ENCODE data around the gene HSPA1A. TPM values are rescaled to one million over a fixed set of nuclear protein-coding genes. Genes with fewer than 3 reads are reported as not detected.

Gene HSPA1A
- total RNA-seq, result 10 to 100 TPM; 89.8 to 92.7 TPM

DNA sequence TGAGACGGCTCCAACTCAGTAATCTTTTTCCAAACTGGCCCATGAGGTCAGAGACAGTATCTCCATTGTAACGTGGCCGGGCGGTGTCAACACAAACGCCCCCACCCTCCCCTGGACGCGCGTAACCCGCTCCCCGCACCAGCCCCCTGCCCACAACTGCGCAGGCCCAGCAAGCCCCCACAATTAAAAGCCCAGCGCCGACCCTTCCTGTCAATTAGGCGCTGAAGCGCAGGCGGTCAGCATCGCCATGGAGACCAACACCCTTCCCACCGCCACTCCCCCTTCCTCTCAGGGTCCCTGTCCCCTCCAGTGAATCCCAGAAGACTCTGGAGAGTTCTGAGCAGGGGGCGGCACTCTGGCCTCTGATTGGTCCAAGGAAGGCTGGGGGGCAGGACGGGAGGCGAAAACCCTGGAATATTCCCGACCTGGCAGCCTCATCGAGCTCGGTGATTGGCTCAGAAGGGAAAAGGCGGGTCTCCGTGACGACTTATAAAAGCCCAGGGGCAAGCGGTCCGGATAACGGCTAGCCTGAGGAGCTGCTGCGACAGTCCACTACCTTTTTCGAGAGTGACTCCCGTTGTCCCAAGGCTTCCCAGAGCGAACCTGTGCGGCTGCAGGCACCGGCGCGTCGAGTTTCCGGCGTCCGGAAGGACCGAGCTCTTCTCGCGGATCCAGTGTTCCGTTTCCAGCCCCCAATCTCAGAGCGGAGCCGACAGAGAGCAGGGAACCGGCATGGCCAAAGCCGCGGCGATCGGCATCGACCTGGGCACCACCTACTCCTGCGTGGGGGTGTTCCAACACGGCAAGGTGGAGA lies at the start of gene HSPA1A, which contains the start of gene HSPA1L:
Gene HSPA1A (plus strand): TSS at position 519 of the 814 bp plus-strand sequence. CDS start 214 bp downstream, at position 733.
Gene HSPA1L (minus strand): TSS at position 259 of the 814 bp plus-strand sequence. CDS start 3,311 bp downstream, outside the sequence.
- Mint-ChIP-seq H3K4me1 (peaks cover 50% of the 10 kb centered on the region), H3K27me3 (no peaks in the 10 kb centered on the region)
- CTCF ChIA-PET, result interaction anchor here (0.6 to 1.9 kb wide), 7 partner anchors 9 to 85 kb away, joined by 3 to 9 read pairs (median 3); partner anchors contain the start of gene LSM2

DNA sequence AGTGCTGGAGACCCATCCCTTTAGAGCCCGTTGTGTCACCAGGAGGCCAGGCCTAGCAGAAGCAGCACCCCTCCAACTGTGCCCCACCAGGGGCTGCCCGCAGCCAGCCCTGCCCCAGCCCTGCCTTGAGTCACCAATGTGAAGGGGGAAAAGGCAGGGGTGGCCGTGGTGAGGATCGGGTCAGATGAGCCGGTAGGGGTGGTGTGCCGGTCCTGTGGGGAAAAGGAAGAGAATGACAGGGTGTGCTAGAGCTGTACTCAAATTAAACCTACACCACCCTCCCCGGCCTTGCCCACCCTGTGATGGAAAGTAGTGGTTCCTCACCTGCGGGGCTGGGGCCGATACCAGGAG lies 49.8 kb upstream of the HSPA1A start:
- ChIA-PET POLR2A (no interaction called here), CTCF (interaction anchor here (1.3 kb wide), 1 partner anchor 9 kb away, joined by 7 read pairs; no protein-coding TSS in a partner anchor)
- no peak overlapping the region for H3K27ac Mint-ChIP-seq
- H3K9me3 Mint-ChIP-seq, result no peaks in the 10 kb centered on the region
- H3K36me3 Mint-ChIP-seq (ENCODE audit: low read depth), result peaks cover 11% of the 10 kb centered on the region
- DNase-seq, result no peak
- H3K4me3 Mint-ChIP-seq, result no peak overlapping the region
- H3K4me1 Mint-ChIP-seq, result peaks cover 33% of the 10 kb centered on the region
- H3K27me3 Mint-ChIP-seq, result no peaks in the 10 kb centered on the region

More for the DNA sequence above, at the start of gene HSPA1A, which contains the start of gene HSPA1L:
- DNase-seq, result peak; percentile 71
- Mint-ChIP-seq H3K9me3 (no peaks in the 10 kb centered on the region), H3K36me3 (ENCODE audit: low read depth) (peaks cover 22% of the 10 kb centered on the region), H3K27ac (peak within 1 kb of the TSS; percentile 92), H3K4me3 (peak within 1 kb of the TSS; percentile 93)
- POLR2A ChIA-PET, result interaction anchor here (0.5 to 1.2 kb wide), 4 partner anchors 8 to 103 kb away, joined by 3 to 5 read pairs (median 4); partner anchors contain the start of genes LSM2 and VARS1

DNA sequence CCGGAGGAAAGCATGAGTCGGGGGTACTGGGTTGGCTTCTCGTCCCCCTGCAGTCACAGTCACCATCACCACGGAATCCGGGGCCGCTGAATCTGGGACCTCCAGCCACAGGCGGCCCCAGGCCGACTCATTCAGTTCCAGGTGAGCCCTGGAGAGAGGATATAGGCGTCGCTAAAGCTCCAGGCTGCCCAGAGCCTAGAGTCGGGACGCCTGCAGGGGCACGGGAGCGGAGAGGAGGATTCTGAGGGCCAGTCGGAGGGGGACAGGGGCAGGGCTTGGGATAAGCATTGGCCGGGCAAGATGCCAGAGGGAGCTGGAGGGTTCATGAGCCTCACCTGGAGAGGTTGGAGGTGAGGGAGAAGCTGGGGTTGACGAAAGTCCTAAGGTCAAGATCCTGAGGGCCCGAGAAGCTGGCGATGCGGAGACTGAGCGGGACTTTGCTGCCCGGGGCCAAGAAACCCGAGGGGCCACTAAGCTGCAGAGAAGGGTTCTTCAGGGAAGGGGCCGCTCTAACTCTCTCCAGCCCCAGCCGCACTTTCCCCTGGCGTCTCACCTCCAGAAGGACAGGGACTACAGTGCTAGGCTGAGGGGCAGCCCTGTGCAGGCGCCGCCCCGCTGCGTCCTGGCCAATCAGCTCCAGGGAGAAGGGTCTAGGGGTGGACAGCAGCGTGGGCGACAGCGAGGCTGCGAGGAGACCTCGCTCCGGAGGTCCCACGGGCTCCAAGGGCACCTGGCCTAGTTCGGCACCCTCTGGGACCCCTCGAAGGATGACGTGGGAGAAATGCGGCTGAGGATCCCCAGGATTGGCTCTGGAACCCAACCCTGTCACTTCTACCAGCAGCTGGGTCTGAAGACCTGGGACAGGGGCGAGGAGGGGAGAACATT lies 49.2 kb upstream of the HSPA1A start:
- no peak overlapping the region for H3K4me3 Mint-ChIP-seq
- no peak for DNase-seq
- peak overlapping the region; percentile 13 for H3K27ac Mint-ChIP-seq
- no peaks in the 10 kb centered on the region for H3K9me3 Mint-ChIP-seq
- ChIA-PET POLR2A (no interaction called here), CTCF (interaction anchor here (0.7 to 1.3 kb wide), 2 partner anchors 9 to 45 kb away, joined by 3 to 7 read pairs; no protein-coding TSS in a partner anchor)
- no peaks in the 10 kb centered on the region for H3K27me3 Mint-ChIP-seq
- peaks cover 11% of the 10 kb centered on the region for H3K36me3 Mint-ChIP-seq (ENCODE audit: low read depth)
- H3K4me1 Mint-ChIP-seq, result peaks cover 39% of the 10 kb centered on the region

DNA sequence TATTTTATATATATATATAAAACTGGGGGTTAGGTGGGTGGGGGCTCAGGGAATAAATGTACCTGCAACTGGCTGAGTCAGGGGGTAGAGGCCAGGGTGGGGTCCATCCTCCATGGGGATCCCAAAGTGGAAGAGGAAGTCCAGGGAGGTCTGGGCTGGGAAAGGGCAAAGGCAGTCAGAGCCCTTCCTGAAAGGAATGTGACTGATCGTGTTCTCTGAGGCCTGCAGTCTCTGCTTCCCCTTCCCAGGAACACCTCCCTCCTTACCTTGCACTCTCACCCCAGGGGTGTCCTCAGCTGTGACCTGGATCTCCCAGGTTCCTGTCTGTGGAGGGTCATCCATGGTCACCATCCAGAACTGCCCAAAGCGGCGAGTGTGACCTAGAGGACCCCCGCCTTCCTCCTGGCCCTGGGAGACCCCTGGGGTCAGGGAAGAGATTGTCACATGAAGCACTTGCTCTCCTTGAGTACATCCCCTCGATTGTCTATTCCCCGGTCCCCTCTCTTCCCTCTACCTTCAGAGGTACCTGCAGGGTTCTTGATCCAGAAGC lies 48.2 kb upstream of the HSPA1A start:
- Mint-ChIP-seq H3K27ac (no peak overlapping the region), H3K36me3 (ENCODE audit: low read depth) (peaks cover 8% of the 10 kb centered on the region), H3K27me3 (no peaks in the 10 kb centered on the region), H3K4me1 (peaks cover 46% of the 10 kb centered on the region), H3K4me3 (no peak overlapping the region), H3K9me3 (no peaks in the 10 kb centered on the region)
- CTCF ChIA-PET, result interaction anchor here (0.5 kb wide), 1 partner anchor 11 kb away, joined by 4 read pairs; no protein-coding TSS in a partner anchor
- POLR2A ChIA-PET, result no interaction called here
- DNase-seq, result no peak

DNA sequence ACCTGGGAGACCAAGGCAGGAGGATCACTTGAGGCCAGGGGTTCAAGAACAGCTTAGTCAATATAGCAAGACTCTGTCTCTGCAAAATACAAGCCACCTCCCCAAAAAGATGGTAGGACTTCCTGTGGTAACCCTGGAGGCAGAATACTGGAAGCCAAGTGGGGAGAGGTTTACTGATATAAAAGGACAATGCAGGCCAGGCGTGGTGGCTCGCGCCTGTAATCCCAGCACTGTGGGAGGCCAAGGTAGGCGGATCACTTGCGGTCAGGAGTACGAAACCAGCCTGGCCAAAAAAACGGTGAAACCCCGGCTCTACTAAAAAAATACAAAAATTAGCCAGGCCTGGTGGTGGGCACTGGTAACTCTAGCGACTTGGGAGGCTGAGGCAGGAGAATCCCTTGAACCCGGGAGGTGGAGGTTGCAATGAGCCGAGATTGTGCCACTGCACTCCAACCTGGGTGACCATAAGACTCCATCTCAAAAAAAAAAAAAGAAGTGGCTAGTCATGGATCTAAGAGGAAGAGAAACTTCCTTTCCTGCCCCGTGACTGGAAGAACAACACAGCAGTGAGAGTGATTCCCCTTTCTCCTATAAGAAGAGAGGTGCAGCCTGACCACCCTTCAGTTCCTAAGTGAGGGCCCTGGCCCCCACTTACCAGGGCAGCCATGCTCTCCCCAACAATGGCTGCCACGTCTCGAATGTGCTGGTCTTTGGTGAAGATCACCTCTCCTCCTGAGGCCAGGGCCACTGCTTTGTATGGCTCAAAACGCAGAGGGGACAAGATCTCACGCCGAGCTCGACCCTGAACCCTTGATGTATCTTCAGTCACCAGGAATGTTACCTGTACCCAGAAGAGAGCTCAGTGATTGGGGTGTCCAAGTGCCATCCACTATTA lies 46.7 kb upstream of the HSPA1A start:
- Mint-ChIP-seq H3K36me3 (ENCODE audit: low read depth) (peaks cover 6% of the 10 kb centered on the region), H3K27me3 (no peaks in the 10 kb centered on the region), H3K9me3 (no peaks in the 10 kb centered on the region), H3K27ac (no peak overlapping the region), H3K4me3 (no peak overlapping the region), H3K4me1 (peaks cover 55% of the 10 kb centered on the region)
- CTCF ChIA-PET, result interaction anchor here (0.8 to 3.2 kb wide), 16 partner anchors 10 to 111 kb away, joined by 3 to 30 read pairs (median 8); partner anchors contain the start of genes ABHD16A, CLIC1, DDAH2 and HSPA1B
- DNase-seq, result no peak
- POLR2A ChIA-PET, result interaction anchor here (1.2 kb wide), 1 partner anchor 12 kb away, joined by 5 read pairs; no protein-coding TSS in a partner anchor

DNA sequence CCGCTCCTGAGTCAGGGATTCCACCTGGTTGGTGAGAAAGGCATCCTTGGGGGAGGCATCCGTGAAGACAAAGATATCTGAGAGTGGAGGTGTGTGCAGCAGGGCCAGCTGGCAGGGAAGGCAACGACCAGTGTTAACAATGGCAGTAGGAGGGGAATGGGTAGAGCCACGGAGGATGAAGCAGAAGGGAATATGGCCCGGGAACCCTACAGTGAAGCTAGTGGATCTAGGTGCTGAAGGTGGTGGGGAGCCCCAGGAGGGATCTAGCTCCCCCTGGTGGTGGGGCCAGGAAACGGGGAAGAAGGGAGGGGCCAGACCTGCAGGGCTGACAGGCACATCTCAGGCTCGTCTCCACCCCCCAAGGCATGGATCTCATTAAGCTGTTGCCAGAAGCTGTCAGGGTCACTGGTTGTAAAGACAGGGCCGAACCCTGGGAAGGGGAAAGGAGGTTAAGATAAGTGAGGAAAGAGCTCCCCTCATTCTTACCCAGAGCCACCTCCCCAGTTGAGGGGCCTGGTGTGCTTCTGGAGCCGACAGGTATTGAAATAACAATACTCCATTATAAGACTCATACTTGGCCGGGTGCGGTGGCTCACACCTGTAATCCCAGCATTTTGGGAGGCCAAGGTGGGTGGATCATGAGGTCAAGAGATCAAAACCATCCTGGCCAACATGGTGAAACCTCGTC lies 45.5 kb upstream of the HSPA1A start:
- H3K9me3 Mint-ChIP-seq, result no peaks in the 10 kb centered on the region
- peaks cover 50% of the 10 kb centered on the region for H3K4me1 Mint-ChIP-seq
- H3K36me3 Mint-ChIP-seq (ENCODE audit: low read depth), result peaks cover 4% of the 10 kb centered on the region
- H3K27me3 Mint-ChIP-seq, result no peaks in the 10 kb centered on the region
- POLR2A ChIA-PET, result interaction anchor here (1.2 kb wide), 1 partner anchor 13 kb away, joined by 5 read pairs; no protein-coding TSS in a partner anchor
- H3K27ac Mint-ChIP-seq, result peak overlapping the region; percentile 0
- peak; percentile 78 for DNase-seq
- no peak overlapping the region for H3K4me3 Mint-ChIP-seq
- CTCF ChIA-PET, result interaction anchor here (0.6 to 3.2 kb wide), 33 partner anchors 10 to 1111 kb away, joined by 3 to 30 read pairs (median 4); partner anchors contain the start of genes ABHD16A, CLIC1, DDAH2 and DDX39B

DNA sequence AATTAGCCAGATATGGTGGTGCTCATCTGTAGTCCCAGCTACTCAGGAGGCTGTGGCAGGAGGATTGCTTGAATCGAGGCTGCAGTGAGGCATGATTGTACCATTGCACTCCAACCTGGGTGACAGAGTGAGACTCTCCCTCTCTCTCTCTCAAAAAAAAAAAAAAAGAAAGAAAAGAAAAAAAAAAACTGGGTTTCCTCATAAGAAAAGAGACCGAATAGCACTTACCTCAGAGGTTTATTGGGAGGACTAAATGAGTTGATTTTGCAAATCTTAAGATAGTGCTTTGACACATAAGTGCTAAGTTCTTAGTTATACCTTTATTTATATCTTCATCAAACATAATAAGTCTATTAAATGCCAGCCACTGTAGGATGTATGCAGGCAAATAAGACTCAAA lies 44.5 kb upstream of the HSPA1A start:
- no peak for DNase-seq

DNA sequence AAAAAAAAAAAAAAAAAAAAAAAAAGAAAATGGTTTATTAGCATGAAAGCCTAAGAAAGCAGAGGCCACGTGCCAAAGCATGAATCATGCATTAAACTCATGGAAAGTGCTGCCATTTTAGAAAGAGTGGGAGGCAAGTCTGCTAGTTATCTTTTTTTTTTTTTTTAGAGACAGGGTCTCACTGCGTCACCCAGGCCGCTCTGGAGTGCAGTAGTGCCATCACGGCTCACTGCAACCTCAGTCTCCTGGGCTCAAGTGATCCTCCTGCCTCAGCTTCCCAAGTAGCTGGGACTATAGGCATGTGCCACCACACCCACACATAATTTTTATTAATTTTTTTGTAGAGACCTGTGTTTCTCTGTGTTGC lies 43.4 kb upstream of the HSPA1A start:
- POLR2A ChIA-PET, result no interaction called here
- H3K36me3 Mint-ChIP-seq (ENCODE audit: low read depth), result peaks cover 4% of the 10 kb centered on the region
- H3K4me1 Mint-ChIP-seq, result peaks cover 69% of the 10 kb centered on the region

More for the DNA sequence above, 44.5 kb upstream of the HSPA1A start:
- H3K4me1 Mint-ChIP-seq, result peaks cover 58% of the 10 kb centered on the region
- no peaks in the 10 kb centered on the region for H3K9me3 Mint-ChIP-seq
- no peak overlapping the region for H3K4me3 Mint-ChIP-seq
- H3K27me3 Mint-ChIP-seq, result no peaks in the 10 kb centered on the region
- peaks cover 4% of the 10 kb centered on the region for H3K36me3 Mint-ChIP-seq (ENCODE audit: low read depth)
- POLR2A ChIA-PET, result no interaction called here
- CTCF ChIA-PET, result interaction anchor here (0.6 to 3.2 kb wide), 11 partner anchors 9 to 229 kb away, joined by 3 to 29 read pairs (median 10); partner anchors contain the start of genes CLIC1, DDAH2, DDX39B and MSH5
- peak overlapping the region; percentile 81 for H3K27ac Mint-ChIP-seq

DNA sequence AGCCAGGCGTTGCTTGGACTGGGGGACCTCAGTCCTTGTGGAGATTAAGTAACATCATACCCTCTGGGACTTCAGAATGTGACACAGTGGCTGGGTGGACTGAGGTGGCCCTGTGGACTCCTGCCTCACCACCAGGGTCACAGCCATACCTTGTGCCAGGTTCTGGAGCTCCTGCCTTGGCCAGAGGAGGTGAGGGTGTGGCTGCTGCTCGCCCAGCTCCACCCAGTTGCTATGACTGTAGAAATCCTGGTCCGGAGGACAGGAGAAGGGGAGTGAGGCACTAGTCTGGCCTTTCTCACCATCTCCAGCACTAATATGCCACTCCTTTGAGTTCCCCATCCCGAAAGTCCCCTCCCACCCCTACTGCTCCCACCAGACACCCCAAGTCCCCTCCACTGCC lies 40.2 kb upstream of the HSPA1A start:
- Mint-ChIP-seq H3K27me3 (no peaks in the 10 kb centered on the region), H3K9me3 (no peaks in the 10 kb centered on the region), H3K4me1 (peaks cover 56% of the 10 kb centered on the region), H3K4me3 (no peak overlapping the region), H3K27ac (peak overlapping the region; percentile 76), H3K36me3 (ENCODE audit: low read depth) (peaks cover 10% of the 10 kb centered on the region)
- ChIA-PET POLR2A (no interaction called here), CTCF (interaction anchor here (0.5 to 1.6 kb wide), 6 partner anchors 9 to 122 kb away, joined by 3 to 7 read pairs (median 4); partner anchors contain the start of gene EHMT2)
- DNase-seq, result no peak

More for the DNA sequence above, 43.4 kb upstream of the HSPA1A start:
- Mint-ChIP-seq H3K9me3 (no peaks in the 10 kb centered on the region), H3K27ac (peak overlapping the region; percentile 84), H3K27me3 (no peaks in the 10 kb centered on the region), H3K4me3 (peak overlapping the region; percentile 41)
- CTCF ChIA-PET, result interaction anchor here (0.7 to 3.2 kb wide), 5 partner anchors 9 to 81 kb away, joined by 3 to 17 read pairs (median 10); partner anchors contain the start of genes CLIC1 and DDAH2
- peak; percentile 31 for DNase-seq

DNA sequence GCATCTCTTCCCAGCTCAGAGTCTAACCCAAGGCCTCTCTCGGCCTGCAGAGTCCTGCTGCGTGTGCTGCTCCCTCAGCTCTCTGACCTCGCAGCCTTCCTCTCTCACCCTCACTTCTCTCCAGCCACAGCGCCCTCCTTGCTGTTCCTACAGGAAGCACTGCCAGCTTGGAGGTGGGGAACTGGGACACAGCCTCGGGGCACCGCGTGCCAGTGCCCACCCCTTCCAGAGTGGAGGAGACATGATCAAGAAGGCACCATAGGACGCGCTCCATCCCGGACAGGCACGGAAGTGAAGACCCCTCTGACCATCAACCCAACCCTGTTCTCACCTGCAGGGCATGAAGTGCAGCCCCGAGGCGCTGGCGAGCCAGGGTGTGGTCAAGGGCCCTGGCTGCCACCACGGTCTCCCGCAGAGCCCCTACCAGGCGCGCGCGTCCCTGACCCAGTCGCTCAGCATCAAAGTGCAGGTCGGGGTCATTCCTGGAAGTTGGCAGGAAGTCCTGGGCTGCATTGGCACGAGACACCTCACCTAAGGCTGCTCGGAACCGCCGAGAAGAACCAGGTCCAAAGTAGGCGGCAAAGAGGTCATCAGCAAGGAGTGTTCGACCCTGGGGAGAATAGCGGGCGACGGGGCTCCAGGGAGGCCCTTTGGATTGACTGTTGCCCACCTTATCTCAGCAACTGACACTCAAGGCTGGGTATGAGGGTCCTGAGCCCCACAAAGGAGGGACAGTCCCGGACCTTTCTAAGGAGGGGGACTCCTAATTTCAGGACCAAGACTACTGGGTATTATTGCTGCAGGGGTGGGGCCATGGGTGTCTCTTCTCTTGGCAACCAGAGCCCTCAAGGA lies 39.5 kb upstream of the HSPA1A start:
- ChIA-PET CTCF (interaction anchor here (0.5 to 1.6 kb wide), 5 partner anchors 10 to 122 kb away, joined by 3 to 7 read pairs (median 5); partner anchors contain the start of gene EHMT2), POLR2A (no interaction called here)
- H3K4me3 Mint-ChIP-seq, result peak overlapping the region; percentile 51
- H3K4me1 Mint-ChIP-seq, result peaks cover 53% of the 10 kb centered on the region
- no peaks in the 10 kb centered on the region for H3K27me3 Mint-ChIP-seq
- H3K36me3 Mint-ChIP-seq (ENCODE audit: low read depth), result peaks cover 12% of the 10 kb centered on the region
- H3K9me3 Mint-ChIP-seq, result no peaks in the 10 kb centered on the region
- no peak for DNase-seq
- peak overlapping the region; percentile 85 for H3K27ac Mint-ChIP-seq

Data from activated CD4-positive, alpha-beta T cell treated with anti-CD3 and anti-CD28 coated beads, Interleukin-2, amount 10 ng/mL, durations not matched to agents 7 days and 5 days (primary cell).